VCaP (cell line): Measurements from ENCODE around the gene SMOC2.
"Not testable (repeated sequence)": the region's sequence is repeated elsewhere in the genome, so short reads cannot be mapped to it uniquely, and the experiment has no call there.

Experiments used
- H3K27ac ChIP-seq: fragments of 450-650 bp; 2 replicates; pipeline ENCODE4 v1.5.1; 2017
- CTCF ChIP-seq: fragments of 450-650 bp; conservative IDR thresholded peaks from 2 replicates; pipeline ENCODE4 v1.5.1; 2017; ENCODE audit warnings: mild to moderate bottlenecking, moderate library complexity

Gene SMOC2

GRCh38 chr6:168671028-168671862 is 230.3 kb downstream of the SMOC2 start:
- H3K27ac ChIP-seq: no peak overlapping the region
- no peak for TF ChIP-seq CTCF

GRCh38 chr6:168671863-168672546 is 231.0 kb downstream of the SMOC2 start:
- no peak overlapping the region for H3K27ac ChIP-seq
- no peak for TF ChIP-seq CTCF

GRCh38 chr6:168674595-168674994 is 233.6 kb downstream of the SMOC2 start:
- no peak for TF ChIP-seq CTCF
- H3K27ac ChIP-seq: no peak overlapping the region

- no peak for TF ChIP-seq CTCF
- H3K27ac ChIP-seq: no peak overlapping the region
These were observed 234.4 kb downstream of the SMOC2 start for GRCh38 chr6:168675375-168675774.

GRCh38 chr6:168675933-168676551 is 235.1 kb downstream of the SMOC2 start:
- H3K27ac ChIP-seq: no peak overlapping the region
- no peak for TF ChIP-seq CTCF

- no peak overlapping the region for H3K27ac ChIP-seq
- no peak for TF ChIP-seq CTCF
These were observed 235.8 kb downstream of the SMOC2 start for GRCh38 chr6:168676552-168677322.

- not testable (repeated sequence) for H3K27ac ChIP-seq
These were observed 236.4 kb downstream of the SMOC2 start for GRCh38 chr6:168677323-168677781.
